GM12878 (cell line): Measurements from ENCODE around the gene SLC12A5. TPM values are rescaled to one million over a fixed set of nuclear protein-coding genes. Genes with fewer than 3 reads are reported as not detected.

Experiments
- BACH1 ChIP-seq: fragments of 450-650 bp; IDR thresholded peaks from 2 replicates; pipeline ENCODE4 v1.6.1; 2017; ENCODE audit warnings: mild to moderate bottlenecking, borderline replicate concordance
- BHLHE40 ChIP-seq, 2 experiments: fragments of 450-650 bp in 1 of 2; IDR thresholded peaks; 2 replicates each; pipeline ENCODE4 v1.6.1; 2011 to 2017; ENCODE audit warnings: low read depth in 2 of 2, borderline replicate concordance in 1 of 2, improper control_type of control experiment in 1 of 2, low read length in 1 of 2, mild to moderate bottlenecking in 1 of 2
- FOXM1 ChIP-seq: IDR thresholded peaks from 2 replicates; pipeline ENCODE4 v1.6.1; 2012; ENCODE audit warnings: low read depth, mild to moderate bottlenecking, inconsistent platforms, low read length, moderate library complexity
- HDAC6 ChIP-seq: fragments of 200-600 bp; sonication (generic); IDR thresholded peaks from one replicate; pipeline ENCODE4 v1.8.0; 2017; ENCODE audit warnings: antibody characterized with exemption; ENCODE audit not compliant: unreplicated experiment
- IRF3 ChIP-seq: fragments of 450-650 bp; IDR thresholded peaks from 2 replicates; pipeline ENCODE4 v1.6.1; 2014; ENCODE audit warnings: mild to moderate bottlenecking
- POLR2A ChIP-seq: IDR thresholded peaks from 2 replicates; pipeline ENCODE4 v1.6.1; 2011; ENCODE audit warnings: low read depth, mild to moderate bottlenecking, low read length
- TCF12 ChIP-seq: IDR thresholded peaks from 2 replicates; pipeline ENCODE4 v1.6.1; 2011; ENCODE audit warnings: low read depth, mild to moderate bottlenecking, low read length
- TCF7 ChIP-seq: IDR thresholded peaks from 2 replicates; pipeline ENCODE4 v1.6.1; 2014; ENCODE audit warnings: antibody characterized with exemption, borderline replicate concordance
- USF2 ChIP-seq: IDR thresholded peaks from 2 replicates; pipeline ENCODE4 v1.6.1; 2011; ENCODE audit warnings: low read depth, low read length, improper control_type of control experiment, borderline replicate concordance
- ZBED1 ChIP-seq: IDR thresholded peaks from 2 replicates; pipeline ENCODE4 v1.6.1; 2016; ENCODE audit warnings: borderline replicate concordance
- ZNF384 ChIP-seq: IDR thresholded peaks from 2 replicates; pipeline ENCODE4 v1.6.1; 2012; ENCODE audit warnings: low read depth, mild to moderate bottlenecking, low read length, improper control_type of control experiment, borderline replicate concordance
- polyA plus RNA-seq, 11 experiments: library from polyadenylated mRNA; depleted of rRNA in 4 of 11; unstranded in 6 of 11; stranded (reverse) in 5 of 11; fragments of >200 nt; fragmentation: Nextera tagmentation in 4 of 11; fragmentation: Illumina TruSeq in 1 of 11; extraction: Ambion mirVana in 4 of 11; extraction: Trizol in 1 of 11; gene quantifications; 1 replicate in 1 of 11; 2 replicates in 10 of 11; pipeline versions ENCODE4 v1.2.1 to v1.2.3, GENCODE V29; 2011 to 2016; ENCODE audit warnings: inconsistent platforms in 2 of 11, missing spikeins in 2 of 11, low read depth in 1 of 11
- total RNA-seq, 4 experiments: library from RNA; depleted of rRNA in 3 of 4; stranded (reverse); fragments of >200 nt in 3 of 4; fragmentation: Illumina TruSeq in 1 of 4; extraction: Trizol in 1 of 4; gene quantifications; 2 replicates each; pipeline versions ENCODE4 v1.2.1 to v1.2.3, GENCODE V29; 2013 to 2021

Gene SLC12A5
- total and polyA plus RNA-seq, 10 of the 15 experiments (the other 5 are each of a cell fraction or from before 2014, with no cell fraction given), result 0.26 to 2.7 (median 1.2) TPM

GRCh38 chr20:46056027-46056833 is 27.2 kb downstream of the SLC12A5 start (continued):
- TF ChIP-seq IRF3 (no peak), TCF12 (no peak), FOXM1 (no peak), BACH1 (no peak), POLR2A (no peak), BHLHE40 (IDR thresholded peaks at IDR 0.05; ENCODE audit: borderline replicate concordance in 1 of 2, low read depth in 2 of 2, low read length in 1 of 2) (no peak), HDAC6 (no peak), ZBED1 (no peak), TCF7 (no peak), USF2 (no peak), ZNF384 (no peak)
